IMR-90 (cell line): ENCODE measurements around the gene SRSF12.

Experiments used
- BHLHE40 ChIP-seq: fragments of 150-350 bp; IDR thresholded peaks from 2 replicates; pipeline ENCODE4 v1.6.1; 2016; ENCODE audit warnings: mild to moderate bottlenecking, low read depth, low read length
- CHD1 ChIP-seq: IDR thresholded peaks from 2 replicates; pipeline ENCODE4 v1.6.1; 2012; ENCODE audit warnings: low read depth, low read length, improper control_type of control experiment
- CTCF ChIP-seq: conservative IDR thresholded peaks from 2 replicates; pipeline ENCODE4 v1.5.1; 2012; ENCODE audit warnings: mild to moderate bottlenecking, low read depth, low read length, improper control_type of control experiment
- MAFK ChIP-seq: IDR thresholded peaks from 2 replicates; pipeline ENCODE4 v1.6.1; 2012; ENCODE audit warnings: low read depth, low read length, improper control_type of control experiment
- MAZ ChIP-seq: IDR thresholded peaks from 2 replicates; pipeline ENCODE4 v1.6.1; 2012; ENCODE audit warnings: low read depth, mild to moderate bottlenecking, low read length, improper control_type of control experiment, moderate library complexity, borderline replicate concordance
- MXI1 ChIP-seq: IDR thresholded peaks from 2 replicates; pipeline ENCODE4 v1.6.1; 2012; ENCODE audit warnings: low read depth, mild to moderate bottlenecking, low read length, moderate library complexity, borderline replicate concordance
- NFE2L2 ChIP-seq: fragments of 150-350 bp; IDR thresholded peaks from 2 replicates; pipeline ENCODE4 v1.6.1; 2016; ENCODE audit warnings: low read depth, mild to moderate bottlenecking, low read length
- POLR2A ChIP-seq: IDR thresholded peaks from 2 replicates; pipeline ENCODE4 v1.6.1; 2012; ENCODE audit warnings: mild to moderate bottlenecking, low read depth, low read length
- RAD21 ChIP-seq: IDR thresholded peaks from 2 replicates; pipeline ENCODE4 v1.6.1; 2012; ENCODE audit warnings: low read length, improper control_type of control experiment
- RFX5 ChIP-seq: IDR thresholded peaks from 2 replicates; pipeline ENCODE4 v1.8.0; 2012; ENCODE audit warnings: low read depth, mild to moderate bottlenecking, low read length, moderate library complexity
- SMC3 ChIP-seq: fragments of 150-350 bp; IDR thresholded peaks from 2 replicates; pipeline ENCODE4 v1.6.1; 2016; ENCODE audit warnings: low read depth, mild to moderate bottlenecking, antibody characterized with exemption, low read length, moderate library complexity
- TF ChIP-seq, protein P1 (sequence below): fragments of 150-350 bp; IDR thresholded peaks from 2 replicates; pipeline ENCODE4 v1.6.1; 2016; ENCODE audit warnings: low read depth, mild to moderate bottlenecking, low read length, moderate library complexity, borderline replicate concordance
- TF ChIP-seq, protein P2 (sequence below): fragments of 150-350 bp; IDR thresholded peaks from 2 replicates; pipeline ENCODE4 v1.6.1; 2017; ENCODE audit warnings: mild to moderate bottlenecking, antibody characterized with exemption, low read length, low read depth

DNA sequence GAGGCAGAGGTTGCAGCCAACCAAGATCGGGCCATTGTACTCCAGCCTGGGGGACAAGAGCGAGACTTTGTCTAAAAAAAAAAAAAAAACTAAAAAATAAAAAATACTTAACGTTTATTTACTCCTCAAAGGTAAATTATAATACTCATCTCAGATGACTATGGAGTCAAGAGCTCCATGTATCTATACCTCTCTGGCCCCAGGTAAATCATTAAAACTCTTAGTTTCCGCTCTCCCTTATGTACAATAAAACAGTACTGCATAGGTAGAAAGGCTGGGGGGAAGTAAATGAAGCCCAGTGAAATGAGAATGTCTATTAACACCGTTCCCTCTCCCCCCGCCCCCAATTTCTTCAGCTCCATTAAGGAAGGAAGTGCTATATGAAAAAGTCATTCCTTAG is 1.2 kb downstream of the SRSF12 start:
- TF ChIP-seq POLR2A (no peak), CTCF (no peak), RAD21 (no peak), NFE2L2 (no peak), RFX5 (no peak), SMC3 (no peak), MAFK (no peak), CHD1 (no peak), MXI1 (no peak), BHLHE40 (no peak), MAZ (no peak)
- TF ChIP-seq, protein P1, sequence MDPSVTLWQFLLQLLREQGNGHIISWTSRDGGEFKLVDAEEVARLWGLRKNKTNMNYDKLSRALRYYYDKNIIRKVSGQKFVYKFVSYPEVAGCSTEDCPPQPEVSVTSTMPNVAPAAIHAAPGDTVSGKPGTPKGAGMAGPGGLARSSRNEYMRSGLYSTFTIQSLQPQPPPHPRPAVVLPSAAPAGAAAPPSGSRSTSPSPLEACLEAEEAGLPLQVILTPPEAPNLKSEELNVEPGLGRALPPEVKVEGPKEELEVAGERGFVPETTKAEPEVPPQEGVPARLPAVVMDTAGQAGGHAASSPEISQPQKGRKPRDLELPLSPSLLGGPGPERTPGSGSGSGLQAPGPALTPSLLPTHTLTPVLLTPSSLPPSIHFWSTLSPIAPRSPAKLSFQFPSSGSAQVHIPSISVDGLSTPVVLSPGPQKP = no peak
- TF ChIP-seq, protein P2, sequence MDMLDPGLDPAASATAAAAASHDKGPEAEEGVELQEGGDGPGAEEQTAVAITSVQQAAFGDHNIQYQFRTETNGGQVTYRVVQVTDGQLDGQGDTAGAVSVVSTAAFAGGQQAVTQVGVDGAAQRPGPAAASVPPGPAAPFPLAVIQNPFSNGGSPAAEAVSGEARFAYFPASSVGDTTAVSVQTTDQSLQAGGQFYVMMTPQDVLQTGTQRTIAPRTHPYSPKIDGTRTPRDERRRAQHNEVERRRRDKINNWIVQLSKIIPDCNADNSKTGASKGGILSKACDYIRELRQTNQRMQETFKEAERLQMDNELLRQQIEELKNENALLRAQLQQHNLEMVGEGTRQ = no peak
